ENCODE results near the gene PRSS57.
"Not testable (repeated sequence)": the region's sequence is repeated elsewhere in the genome, so short reads cannot be mapped to it uniquely, and the experiment has no call there.

PRSS57 gene

GRCh38 chr19:695352-695949 is at the start of gene PRSS57:
Gene PRSS57 (minus strand): TSS chr19:695452. CDS start chr19:695430, 22 bp downstream.
- H3K27ac ChIP-seq (ENCODE audit: low read depth in 2 of 2, low read length in 2 of 2), result no peak within 1 kb of the TSS
- no peak within 1 kb of the TSS for H3K4me3 ChIP-seq (ENCODE audit: low read length in 2 of 2)
- peaks cover 0 to 4% of the 10 kb centered on the region in 2 donors for H3K27me3 ChIP-seq (ENCODE audit: control insufficient read depth in 2 of 2, insufficient read depth in 2 of 2, low read length in 2 of 2)
- no peak within 1 kb of the TSS for H3K9ac ChIP-seq (ENCODE audit: low read depth in 1 of 2, low read length in 2 of 2)
- H3K9me3 ChIP-seq (ENCODE audit: control insufficient read depth in 2 of 2, low read length in 2 of 2), result no peaks in the 10 kb centered on the region
- H3K4me1 ChIP-seq (ENCODE audit: control insufficient read depth in 2 of 2, insufficient read depth in 2 of 2, low read length in 2 of 2), result no peaks in the 10 kb centered on the region
- H3K36me3 ChIP-seq (ENCODE audit: control insufficient read depth in 2 of 2, insufficient read depth in 2 of 2, low read length in 2 of 2), result no peaks in the 10 kb centered on the region

GRCh38 chr19:743168-743687 is 48.0 kb upstream of the PRSS57 start:
- Histone ChIP-seq H3K4me1 (ENCODE audit: control insufficient read depth in 2 of 2, insufficient read depth in 2 of 2, low read length in 2 of 2) (peaks cover 27 to 33% of the 10 kb centered on the region in 2 donors), H3K36me3 (ENCODE audit: control insufficient read depth in 2 of 2, insufficient read depth in 2 of 2, low read length in 2 of 2) (no peaks in the 10 kb centered on the region), H3K9ac (ENCODE audit: low read depth in 1 of 2, low read length in 2 of 2) (no peak overlapping the region), H3K27me3 (ENCODE audit: control insufficient read depth in 2 of 2, insufficient read depth in 2 of 2, low read length in 2 of 2) (no peaks in the 10 kb centered on the region), H3K9me3 (ENCODE audit: control insufficient read depth in 2 of 2, low read length in 2 of 2) (no peaks in the 10 kb centered on the region), H3K4me3 (ENCODE audit: low read length in 2 of 2) (no peak overlapping the region), H3K27ac (ENCODE audit: low read depth in 2 of 2, low read length in 2 of 2) (peak overlapping the region; percentile 74 to 77)

GRCh38 chr19:742540-743075 is 47.4 kb upstream of the PRSS57 start:
- Histone ChIP-seq H3K9me3 (ENCODE audit: control insufficient read depth in 2 of 2, low read length in 2 of 2) (no peaks in the 10 kb centered on the region), H3K27ac (ENCODE audit: low read depth in 2 of 2, low read length in 2 of 2) (peak overlapping the region in 1 of 2 donors; percentile 77), H3K4me1 (ENCODE audit: control insufficient read depth in 2 of 2, insufficient read depth in 2 of 2, low read length in 2 of 2) (peaks cover 24 to 31% of the 10 kb centered on the region in 2 donors), H3K27me3 (ENCODE audit: control insufficient read depth in 2 of 2, insufficient read depth in 2 of 2, low read length in 2 of 2) (no peaks in the 10 kb centered on the region), H3K9ac (ENCODE audit: low read depth in 1 of 2, low read length in 2 of 2) (no peak overlapping the region), H3K36me3 (ENCODE audit: control insufficient read depth in 2 of 2, insufficient read depth in 2 of 2, low read length in 2 of 2) (no peaks in the 10 kb centered on the region), H3K4me3 (ENCODE audit: low read length in 2 of 2) (no peak overlapping the region)

- Histone ChIP-seq H3K27ac (ENCODE audit: low read depth in 2 of 2, low read length in 2 of 2) (peak overlapping the region in 1 of 2 donors; percentile 23), H3K9me3 (ENCODE audit: control insufficient read depth in 2 of 2, low read length in 2 of 2) (no peaks in the 10 kb centered on the region), H3K4me3 (ENCODE audit: low read length in 2 of 2) (no peak overlapping the region), H3K4me1 (ENCODE audit: control insufficient read depth in 2 of 2, insufficient read depth in 2 of 2, low read length in 2 of 2) (peaks cover 25 to 35% of the 10 kb centered on the region in 2 donors), H3K36me3 (ENCODE audit: control insufficient read depth in 2 of 2, insufficient read depth in 2 of 2, low read length in 2 of 2) (no peaks in the 10 kb centered on the region), H3K9ac (ENCODE audit: low read depth in 1 of 2, low read length in 2 of 2) (no peak overlapping the region), H3K27me3 (ENCODE audit: control insufficient read depth in 2 of 2, insufficient read depth in 2 of 2, low read length in 2 of 2) (no peaks in the 10 kb centered on the region)
Observed at GRCh38 chr19:741506-742131, 46.4 kb upstream of the PRSS57 start.

- H3K27me3 ChIP-seq (ENCODE audit: control insufficient read depth in 2 of 2, insufficient read depth in 2 of 2, low read length in 2 of 2); H3K9ac ChIP-seq (ENCODE audit: low read depth in 1 of 2, low read length in 2 of 2); H3K36me3 ChIP-seq (ENCODE audit: control insufficient read depth in 2 of 2, insufficient read depth in 2 of 2, low read length in 2 of 2); H3K4me3 ChIP-seq (ENCODE audit: low read length in 2 of 2); H3K9me3 ChIP-seq (ENCODE audit: control insufficient read depth in 2 of 2, low read length in 2 of 2): not testable (repeated sequence)
- peak overlapping the region; percentile 11 to 40 for H3K27ac ChIP-seq (ENCODE audit: low read depth in 2 of 2, low read length in 2 of 2)
- peaks cover 25 to 35% of the 10 kb centered on the region in 2 donors for H3K4me1 ChIP-seq (ENCODE audit: control insufficient read depth in 2 of 2, insufficient read depth in 2 of 2, low read length in 2 of 2)
Observed at GRCh38 chr19:740816-741505, 45.7 kb upstream of the PRSS57 start.

- no peak overlapping the region for H3K4me3 ChIP-seq (ENCODE audit: low read length in 2 of 2)
Observed at GRCh38 chr19:739998-740715, 44.9 kb upstream of the PRSS57 start.

GRCh38 chr19:738509-739128 is 43.4 kb upstream of the PRSS57 start:
- Histone ChIP-seq H3K4me3 (ENCODE audit: low read length in 2 of 2) (peak overlapping the region in 1 of 2 donors; percentile 13), H3K36me3 (ENCODE audit: control insufficient read depth in 2 of 2, insufficient read depth in 2 of 2, low read length in 2 of 2) (no peaks in the 10 kb centered on the region), H3K9ac (ENCODE audit: low read depth in 1 of 2, low read length in 2 of 2) (peak overlapping the region in 1 of 2 donors; percentile 48), H3K27ac (ENCODE audit: low read depth in 2 of 2, low read length in 2 of 2) (peak overlapping the region; percentile 81 to 87), H3K4me1 (ENCODE audit: control insufficient read depth in 2 of 2, insufficient read depth in 2 of 2, low read length in 2 of 2) (peaks cover 25 to 35% of the 10 kb centered on the region in 2 donors), H3K27me3 (ENCODE audit: control insufficient read depth in 2 of 2, insufficient read depth in 2 of 2, low read length in 2 of 2) (no peaks in the 10 kb centered on the region), H3K9me3 (ENCODE audit: control insufficient read depth in 2 of 2, low read length in 2 of 2) (no peaks in the 10 kb centered on the region)

More at GRCh38 chr19:739998-740715, 44.9 kb upstream of the PRSS57 start:
- Histone ChIP-seq H3K27me3 (ENCODE audit: control insufficient read depth in 2 of 2, insufficient read depth in 2 of 2, low read length in 2 of 2) (no peaks in the 10 kb centered on the region), H3K9ac (ENCODE audit: low read depth in 1 of 2, low read length in 2 of 2) (no peak overlapping the region), H3K9me3 (ENCODE audit: control insufficient read depth in 2 of 2, low read length in 2 of 2) (no peaks in the 10 kb centered on the region), H3K36me3 (ENCODE audit: control insufficient read depth in 2 of 2, insufficient read depth in 2 of 2, low read length in 2 of 2) (no peaks in the 10 kb centered on the region), H3K4me1 (ENCODE audit: control insufficient read depth in 2 of 2, insufficient read depth in 2 of 2, low read length in 2 of 2) (peaks cover 25 to 35% of the 10 kb centered on the region in 2 donors), H3K27ac (ENCODE audit: low read depth in 2 of 2, low read length in 2 of 2) (peak overlapping the region; percentile 43 to 81)

- Histone ChIP-seq H3K9me3 (ENCODE audit: control insufficient read depth in 2 of 2, low read length in 2 of 2) (no peaks in the 10 kb centered on the region), H3K9ac (ENCODE audit: low read depth in 1 of 2, low read length in 2 of 2) (peak overlapping the region in 1 of 2 donors; percentile 41), H3K27me3 (ENCODE audit: control insufficient read depth in 2 of 2, insufficient read depth in 2 of 2, low read length in 2 of 2) (peaks cover 0 to 4% of the 10 kb centered on the region in 2 donors), H3K36me3 (ENCODE audit: control insufficient read depth in 2 of 2, insufficient read depth in 2 of 2, low read length in 2 of 2) (no peaks in the 10 kb centered on the region), H3K27ac (ENCODE audit: low read depth in 2 of 2, low read length in 2 of 2) (peak overlapping the region; percentile 81 to 87), H3K4me1 (ENCODE audit: control insufficient read depth in 2 of 2, insufficient read depth in 2 of 2, low read length in 2 of 2) (peaks cover 18 to 26% of the 10 kb centered on the region in 2 donors), H3K4me3 (ENCODE audit: low read length in 2 of 2) (no peak overlapping the region)
Observed at GRCh38 chr19:737591-738093, 42.4 kb upstream of the PRSS57 start.

- Histone ChIP-seq H3K9ac (ENCODE audit: low read depth in 1 of 2, low read length in 2 of 2) (no peak overlapping the region), H3K4me1 (ENCODE audit: control insufficient read depth in 2 of 2, insufficient read depth in 2 of 2, low read length in 2 of 2) (peaks cover 15 to 21% of the 10 kb centered on the region in 2 donors), H3K9me3 (ENCODE audit: control insufficient read depth in 2 of 2, low read length in 2 of 2) (no peaks in the 10 kb centered on the region), H3K36me3 (ENCODE audit: control insufficient read depth in 2 of 2, insufficient read depth in 2 of 2, low read length in 2 of 2) (no peaks in the 10 kb centered on the region), H3K27ac (ENCODE audit: low read depth in 2 of 2, low read length in 2 of 2) (no peak overlapping the region), H3K27me3 (ENCODE audit: control insufficient read depth in 2 of 2, insufficient read depth in 2 of 2, low read length in 2 of 2) (peaks cover 0 to 4% of the 10 kb centered on the region in 2 donors), H3K4me3 (ENCODE audit: low read length in 2 of 2) (no peak overlapping the region)
Observed at GRCh38 chr19:736125-736524, 40.9 kb upstream of the PRSS57 start.

All from mucosa of rectum (tissue), 2 donors.